ENCODE results near the gene PTPRU.

GRCh38 chr1:29279951-29280391 lies 43.6 kb downstream of the PTPRU start:
- no peak for TF ChIP-seq POLR2AphosphoS5 (IDR thresholded peaks at IDR 0.05; ENCODE audit: low read depth, low read length)
- no peak for TF ChIP-seq SIN3A (IDR thresholded peaks at IDR 0.05; ENCODE audit: borderline replicate concordance, insufficient read depth, low read length)
- TF ChIP-seq TAF1 (IDR thresholded peaks at IDR 0.05; ENCODE audit: borderline replicate concordance, insufficient read depth, low read length), result no peak
- TF ChIP-seq, protein P1, sequence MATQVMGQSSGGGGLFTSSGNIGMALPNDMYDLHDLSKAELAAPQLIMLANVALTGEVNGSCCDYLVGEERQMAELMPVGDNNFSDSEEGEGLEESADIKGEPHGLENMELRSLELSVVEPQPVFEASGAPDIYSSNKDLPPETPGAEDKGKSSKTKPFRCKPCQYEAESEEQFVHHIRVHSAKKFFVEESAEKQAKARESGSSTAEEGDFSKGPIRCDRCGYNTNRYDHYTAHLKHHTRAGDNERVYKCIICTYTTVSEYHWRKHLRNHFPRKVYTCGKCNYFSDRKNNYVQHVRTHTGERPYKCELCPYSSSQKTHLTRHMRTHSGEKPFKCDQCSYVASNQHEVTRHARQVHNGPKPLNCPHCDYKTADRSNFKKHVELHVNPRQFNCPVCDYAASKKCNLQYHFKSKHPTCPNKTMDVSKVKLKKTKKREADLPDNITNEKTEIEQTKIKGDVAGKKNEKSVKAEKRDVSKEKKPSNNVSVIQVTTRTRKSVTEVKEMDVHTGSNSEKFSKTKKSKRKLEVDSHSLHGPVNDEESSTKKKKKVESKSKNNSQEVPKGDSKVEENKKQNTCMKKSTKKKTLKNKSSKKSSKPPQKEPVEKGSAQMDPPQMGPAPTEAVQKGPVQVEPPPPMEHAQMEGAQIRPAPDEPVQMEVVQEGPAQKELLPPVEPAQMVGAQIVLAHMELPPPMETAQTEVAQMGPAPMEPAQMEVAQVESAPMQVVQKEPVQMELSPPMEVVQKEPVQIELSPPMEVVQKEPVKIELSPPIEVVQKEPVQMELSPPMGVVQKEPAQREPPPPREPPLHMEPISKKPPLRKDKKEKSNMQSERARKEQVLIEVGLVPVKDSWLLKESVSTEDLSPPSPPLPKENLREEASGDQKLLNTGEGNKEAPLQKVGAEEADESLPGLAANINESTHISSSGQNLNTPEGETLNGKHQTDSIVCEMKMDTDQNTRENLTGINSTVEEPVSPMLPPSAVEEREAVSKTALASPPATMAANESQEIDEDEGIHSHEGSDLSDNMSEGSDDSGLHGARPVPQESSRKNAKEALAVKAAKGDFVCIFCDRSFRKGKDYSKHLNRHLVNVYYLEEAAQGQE (IDR thresholded peaks at IDR 0.05; ENCODE audit: insufficient read depth in 1 of 2, low read depth in 2 of 2, low read length in 2 of 2), result no peak
